GM23248 (cell line): ENCODE data around the gene MICAL2. TPM values are rescaled to one million over a fixed set of nuclear protein-coding genes. Genes with fewer than 3 reads are reported as not detected.

ENCODE experiments used
- DNase-seq: peaks from one replicate; pipeline ENCODE4 v3.0.0-alpha.2; 2015
- H2AFZ ChIP-seq: fragments of 200-600 bp; sonication (generic); 2 replicates; pipeline ENCODE4 v1.6.1; 2016; ENCODE audit warnings: antibody characterized with exemption
- H3F3A ChIP-seq: fragments of 200-600 bp; sonication (generic); 2 replicates; pipeline ENCODE4 v1.6.1; 2016; ENCODE audit warnings: mild to moderate bottlenecking, antibody characterized with exemption, mixed run types; ENCODE audit not compliant: insufficient read depth
- H3K27ac ChIP-seq: fragments of 200-600 bp; sonication (generic); 2 replicates; pipeline ENCODE4 v1.5.1; 2016; ENCODE audit warnings: mild to moderate bottlenecking
- H3K27me3 ChIP-seq: fragments of 200-600 bp; sonication (generic); replicated peaks from 2 replicates; pipeline ENCODE4 v1.6.1; 2016; ENCODE audit warnings: mild to moderate bottlenecking; ENCODE audit not compliant: insufficient read depth
- H3K36me3 ChIP-seq: fragments of 200-600 bp; sonication (generic); 2 replicates; pipeline ENCODE4 v1.6.1; 2016; ENCODE audit warnings: low read depth, mild to moderate bottlenecking
- H3K4me1 ChIP-seq: fragments of 200-600 bp; sonication (generic); 2 replicates; pipeline ENCODE4 v1.6.1; 2016; ENCODE audit warnings: mild to moderate bottlenecking; ENCODE audit not compliant: insufficient read depth
- H3K4me2 ChIP-seq: fragments of 200-600 bp; sonication (generic); one replicate; pipeline ENCODE4 v1.6.1; 2016; ENCODE audit warnings: mild to moderate bottlenecking; ENCODE audit not compliant: unreplicated experiment
- H3K4me3 ChIP-seq: fragments of 200-600 bp; sonication (generic); 2 replicates; pipeline ENCODE4 v1.5.1; 2016; ENCODE audit warnings: mild to moderate bottlenecking
- H3K79me2 ChIP-seq: fragments of 200-600 bp; sonication (generic); 2 replicates; pipeline ENCODE4 v1.6.1; 2016; ENCODE audit warnings: mild to moderate bottlenecking; ENCODE audit not compliant: insufficient read depth
- H3K9ac ChIP-seq: fragments of 200-600 bp; sonication (generic); 2 replicates; pipeline ENCODE4 v1.6.1; 2016; ENCODE audit warnings: mild to moderate bottlenecking
- H3K9me2 ChIP-seq: fragments of 200-600 bp; sonication (generic); 2 replicates; pipeline ENCODE4 v1.6.1; 2016; ENCODE audit warnings: mixed run types, mild to moderate bottlenecking, moderate library complexity; ENCODE audit not compliant: insufficient read depth
- H3K9me3 ChIP-seq: fragments of 200-600 bp; sonication (generic); one replicate; pipeline ENCODE4 v1.6.1; 2017; ENCODE audit warnings: low read depth
- H4K20me1 ChIP-seq: fragments of 200-600 bp; sonication (generic); 2 replicates; pipeline ENCODE4 v1.6.0; 2016; ENCODE audit not compliant: insufficient read depth
- EZH2 ChIP-seq: fragments of 200-600 bp; sonication (generic); IDR thresholded peaks from 2 replicates; pipeline ENCODE4 v1.6.1; 2018; ENCODE audit warnings: antibody characterized with exemption, mild to moderate bottlenecking; ENCODE audit not compliant: insufficient read depth, poor library complexity, severe bottlenecking
- EZH2phosphoT487 ChIP-seq: fragments of 200-600 bp; sonication (generic); IDR thresholded peaks from 2 replicates; pipeline ENCODE4 v1.6.1; 2018; ENCODE audit warnings: antibody characterized with exemption, moderate library complexity, mild to moderate bottlenecking, low read depth; ENCODE audit not compliant: insufficient read depth
- WGBS, 2 experiments: methylation state at CpG; one replicate each; pipeline ENCODE4 v1.1.6; 2015 to 2017; ENCODE audit warnings: low lambda C conversion rate in 2 of 2, low coverage in 1 of 2; ENCODE audit errors: missing lambda C conversion rate in 2 of 2; 5-methylcytosine and 5-hydroxymethylcytosine counted together
- in situ Hi-C: fragments of 300-500 bp; cut with MboI; formaldehyde crosslinking; loops from 2 replicates; pipeline ENCODE4 v1.15.0; 2020
- polyA plus RNA-seq: library from polyadenylated mRNA; unstranded; fragments of >200 nt; fragmentation: Nextera tagmentation; extraction: Ambion mirVana; gene quantifications from 2 replicates; pipeline ENCODE4 v1.2.1, GENCODE V29; 2016
- total RNA-seq: library from RNA; depleted of rRNA; stranded (reverse); fragments of >200 nt; shearing (Covaris generic); gene quantifications from 2 replicates; pipeline ENCODE4 v1.2.3, GENCODE V29; 2014

The MICAL2 gene
- total and polyA plus RNA-seq, 2 experiments from 2014 or later = 83.3 to 158 TPM

DNA sequence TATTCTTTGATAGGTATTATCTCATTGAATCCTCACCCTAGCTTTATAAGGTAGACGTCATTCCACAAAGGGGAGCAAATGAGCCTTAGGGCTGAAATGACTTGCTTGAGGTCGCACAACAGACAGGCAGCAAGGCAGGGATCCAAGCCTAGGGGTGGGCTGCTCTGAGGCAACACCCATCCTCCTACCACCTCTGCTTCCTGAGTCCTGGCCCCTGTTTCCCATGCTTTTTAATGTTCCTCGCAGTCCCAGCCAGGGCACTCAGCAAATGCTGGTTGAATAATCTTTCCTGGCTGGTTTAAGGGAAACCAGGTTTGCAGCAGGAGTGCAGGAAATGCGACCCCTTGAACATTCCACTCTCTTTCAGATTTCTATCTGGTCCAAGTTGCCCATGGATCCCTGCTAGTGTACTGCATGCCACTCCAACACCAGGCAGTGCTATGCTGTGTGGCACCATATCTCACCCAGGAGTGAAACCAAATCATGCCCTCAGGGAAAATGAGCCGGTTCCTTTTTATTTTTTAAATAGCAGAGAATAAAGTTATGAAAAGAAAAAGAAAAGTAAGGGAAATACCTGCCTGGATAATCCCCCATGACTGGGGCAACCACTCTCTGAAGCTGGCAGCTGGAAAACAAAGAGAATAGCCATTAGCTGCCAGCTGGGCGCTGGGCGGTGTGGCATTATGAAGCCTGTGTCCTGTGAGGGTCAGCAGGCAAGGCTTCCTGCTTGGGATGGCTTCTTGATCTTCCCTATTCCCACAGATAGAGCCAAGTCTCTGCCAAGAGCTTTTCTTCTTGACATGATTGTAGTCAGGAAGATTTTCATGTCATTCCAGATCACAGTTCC, 21.8 kb downstream of the MICAL2 start:
- TF ChIP-seq EZH2 (no peak), EZH2phosphoT487 (no peak)
- Histone ChIP-seq H3K79me2 (peaks cover 97% of the 10 kb centered on the region), H3K27ac (no peak overlapping the region), H3K27me3 (no peaks in the 10 kb centered on the region), H3K9me3 (no peaks in the 10 kb centered on the region), H3K36me3 (no peaks in the 10 kb centered on the region; the same call in 1 of the 2 replicates), H4K20me1 (no peaks in the 10 kb centered on the region), H2AFZ (no peak overlapping the region), H3F3A (peaks cover 12% of the 10 kb centered on the region; the same call in 1 of the 2 replicates), H3K4me3 (no peak overlapping the region), H3K4me1 (peaks cover 2% of the 10 kb centered on the region), H3K4me2 (no peak overlapping the region), H3K9ac (no peak overlapping the region), H3K9me2 (no peaks in the 10 kb centered on the region)
- 92% methylated on average over 7 of the region's 7 CpGs for WGBS, 2 experiments
- in situ Hi-C loops = no loop called here
- no peak for DNase-seq

DNA sequence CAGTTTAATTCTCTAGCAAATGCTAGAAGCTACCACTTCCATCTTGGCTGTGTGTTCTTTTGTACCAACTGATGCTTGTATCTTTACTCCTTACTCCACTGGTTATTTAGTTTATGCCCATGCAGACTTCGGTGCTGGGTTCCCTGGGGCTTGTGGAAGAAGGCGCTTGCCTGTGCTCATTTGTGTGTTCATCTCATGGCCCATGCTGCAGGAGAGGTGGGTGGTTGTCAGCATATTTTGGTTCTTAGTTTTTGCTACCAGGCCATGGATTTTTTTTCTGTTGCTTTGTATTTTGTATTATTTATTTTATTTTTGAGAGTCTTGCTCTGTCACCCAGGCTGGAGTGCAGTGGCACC, 22.4 kb downstream of the MICAL2 start:
- 95 to 96% methylated on average over 2 of the region's 2 CpGs for WGBS, 2 experiments
- no peak overlapping the region for H3K4me3 ChIP-seq
- H3K4me2 ChIP-seq = no peak overlapping the region
- no peaks in the 10 kb centered on the region for H3K27me3 ChIP-seq
- no peak overlapping the region for H2AFZ ChIP-seq
- H3K9me3 ChIP-seq = no peaks in the 10 kb centered on the region
- H3K36me3 ChIP-seq = no peaks in the 10 kb centered on the region; the same call in 1 of the 2 replicates
- in situ Hi-C loops = no loop called here
- H3K9me2 ChIP-seq = no peaks in the 10 kb centered on the region
- H3F3A ChIP-seq = peaks cover 6% of the 10 kb centered on the region; the same call in 1 of the 2 replicates
- peaks cover 97% of the 10 kb centered on the region for H3K79me2 ChIP-seq
- H3K4me1 ChIP-seq = no peaks in the 10 kb centered on the region
- H4K20me1 ChIP-seq = no peaks in the 10 kb centered on the region
- H3K9ac ChIP-seq = no peak overlapping the region
- no peak for DNase-seq
- H3K27ac ChIP-seq = no peak overlapping the region
- TF ChIP-seq EZH2phosphoT487 (no peak), EZH2 (no peak)

DNA sequence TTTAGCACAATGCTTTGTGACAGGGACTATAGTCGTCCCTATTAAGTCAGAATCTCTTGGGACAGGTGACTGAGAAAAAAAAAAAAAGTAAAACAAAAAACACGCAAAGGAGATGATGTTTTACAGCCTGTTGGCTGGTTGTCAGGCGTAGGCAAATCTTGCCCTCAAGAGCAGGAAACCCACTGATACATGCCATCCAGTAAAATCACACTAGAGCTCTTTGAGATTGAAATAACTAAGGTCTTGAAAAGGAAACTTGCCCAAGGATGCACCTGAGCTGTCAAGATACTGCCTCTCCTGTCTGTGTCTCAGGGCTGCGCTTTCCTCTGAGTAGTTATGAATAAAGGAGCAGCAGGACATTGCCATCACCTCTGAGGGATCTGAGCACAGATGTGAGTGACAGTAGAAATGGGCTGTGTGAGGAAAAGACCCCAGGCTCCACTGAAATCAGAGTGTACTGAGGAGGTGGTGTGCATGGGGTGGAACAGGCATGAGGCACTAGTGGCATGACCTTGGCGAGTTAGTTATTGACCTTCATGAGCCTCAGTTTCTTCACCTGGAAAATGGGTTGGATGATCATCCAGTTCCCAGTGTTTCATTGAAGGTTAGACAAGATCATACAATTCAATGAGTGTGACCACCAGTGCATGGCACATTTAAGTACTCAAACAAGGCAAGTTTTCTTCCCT, 23.3 kb downstream of the MICAL2 start:
- H3K36me3 ChIP-seq = no peaks in the 10 kb centered on the region; the same call in 1 of the 2 replicates
- peaks cover 97% of the 10 kb centered on the region for H3K79me2 ChIP-seq
- no peaks in the 10 kb centered on the region for H3K9me2 ChIP-seq
- H3K4me2 ChIP-seq = no peak overlapping the region
- no peaks in the 10 kb centered on the region for H3K9me3 ChIP-seq
- DNase-seq = no peak
- no peaks in the 10 kb centered on the region for H3K27me3 ChIP-seq
- no peak overlapping the region for H3K27ac ChIP-seq
- no peak overlapping the region for H3K9ac ChIP-seq
- H2AFZ ChIP-seq = no peak overlapping the region
- 0 out of 2 replicates have a peak, but pooled peaks cover 3% of the 10 kb centered on the region for H3F3A ChIP-seq
- in situ Hi-C loops = no loop called here
- H3K4me3 ChIP-seq = no peak overlapping the region
- TF ChIP-seq EZH2phosphoT487 (no peak), EZH2 (no peak)
- no peaks in the 10 kb centered on the region; the same call in 1 of the 2 replicates for H3K4me1 ChIP-seq
- no peaks in the 10 kb centered on the region for H4K20me1 ChIP-seq
- 99% methylated on average over 5 of the region's 5 CpGs for WGBS, 2 experiments

DNA sequence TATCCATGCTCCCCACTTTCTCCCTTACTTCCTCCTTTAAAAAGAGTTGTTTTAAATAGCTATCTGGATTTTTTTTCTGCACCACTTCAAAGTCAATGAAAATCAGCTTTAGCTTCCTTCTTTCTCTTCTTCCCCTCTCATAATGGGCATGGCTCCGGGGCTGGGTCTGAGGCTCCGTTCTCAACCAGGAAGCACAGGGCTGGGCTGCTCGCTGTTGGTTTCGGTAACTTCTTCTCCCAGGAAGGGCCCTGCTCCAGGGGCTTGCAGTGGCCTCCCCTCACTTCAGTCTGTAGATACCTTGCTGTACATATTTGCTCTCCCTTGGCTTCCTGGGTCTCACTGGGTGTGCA, 23.8 kb downstream of the MICAL2 start:
- in situ Hi-C loops = no loop called here
- Histone ChIP-seq H3K36me3 (no peaks in the 10 kb centered on the region; the same call in 1 of the 2 replicates), H3K27me3 (no peaks in the 10 kb centered on the region), H3K4me2 (no peak overlapping the region), H3K9me2 (no peaks in the 10 kb centered on the region), H3K4me1 (no peaks in the 10 kb centered on the region; the same call in 1 of the 2 replicates), H3K27ac (no peak overlapping the region), H3K79me2 (peaks cover 97% of the 10 kb centered on the region), H3K9ac (no peak overlapping the region), H4K20me1 (no peaks in the 10 kb centered on the region), H2AFZ (no peak overlapping the region), H3K4me3 (no peak overlapping the region), H3F3A (peaks cover 6% of the 10 kb centered on the region; the same call in 1 of the 2 replicates), H3K9me3 (no peaks in the 10 kb centered on the region)
- no peak for DNase-seq
- WGBS, 2 experiments = 93 to 97% methylated on average over 4 of the region's 4 CpGs
- TF ChIP-seq EZH2 = no peak
- no peak for TF ChIP-seq EZH2phosphoT487
